HG02798 (cell line): ENCODE data around the gene CALR.
"Not testable (repeated sequence)": the region's sequence is repeated elsewhere in the genome, so short reads cannot be mapped to it uniquely, and the experiment has no call there.

Experiments
- ATAC-seq: cut with Tn5 transposase; IDR thresholded peaks from one replicate; pipeline ENCODE4 v1.9.1; 2021; ENCODE audit warnings: mild to moderate bottlenecking; ENCODE audit not compliant: unreplicated experiment, poor library complexity

The CALR gene

GRCh38 chr19:12974301-12975220 lies 36.2 kb downstream of the CALR start:
- ATAC-seq, result no peak

- ATAC-seq, result no peak
These were observed 36.9 kb downstream of the CALR start for GRCh38 chr19:12975221-12975741.

DNA sequence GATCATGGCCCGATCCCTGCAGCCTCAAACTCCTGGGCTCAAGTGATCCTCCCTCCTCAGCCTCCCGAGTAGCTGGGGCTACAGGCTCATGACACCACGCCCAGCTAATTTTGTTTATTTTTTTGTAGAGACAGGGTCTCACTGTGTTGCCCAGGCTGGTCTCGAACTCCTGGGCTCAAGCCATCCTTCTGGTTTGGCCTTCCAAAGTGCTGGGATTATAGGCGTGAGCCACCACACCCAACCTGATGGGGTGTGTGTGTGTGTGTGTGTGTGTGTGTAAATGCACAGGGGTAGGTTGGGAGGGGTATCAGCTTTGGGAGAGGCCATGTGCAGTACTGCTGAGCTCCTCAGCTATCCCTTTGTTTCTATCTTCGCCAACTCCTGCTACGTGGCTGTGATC lies 37.7 kb downstream of the CALR start:
- ATAC-seq, result not testable (repeated sequence)

DNA sequence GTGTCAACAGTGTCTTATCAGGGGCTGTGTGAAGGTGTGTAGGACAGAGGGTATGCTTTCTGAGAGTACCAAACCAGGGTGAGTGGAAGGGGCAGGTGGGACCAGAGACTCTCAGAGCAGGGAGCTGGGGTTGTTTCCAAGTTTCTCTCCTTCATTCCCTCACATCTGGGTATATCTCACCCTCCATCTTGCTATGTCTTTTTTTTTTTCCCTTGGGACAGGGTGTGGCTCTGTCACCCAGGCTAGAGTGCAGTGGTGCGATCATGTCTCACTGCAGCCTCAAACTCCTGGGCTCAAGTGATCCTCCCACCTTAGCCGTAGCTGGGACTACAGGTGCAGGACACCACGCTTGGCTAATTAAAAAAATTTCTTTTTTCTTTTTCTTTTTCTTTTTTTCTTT lies 41.6 kb downstream of the CALR start:
- no peak for ATAC-seq

- no peak for ATAC-seq
These were observed 44.2 kb downstream of the CALR start for GRCh38 chr19:12982648-12983047.

GRCh38 chr19:12983091-12983490 lies 44.7 kb downstream of the CALR start:
- no peak for ATAC-seq

DNA sequence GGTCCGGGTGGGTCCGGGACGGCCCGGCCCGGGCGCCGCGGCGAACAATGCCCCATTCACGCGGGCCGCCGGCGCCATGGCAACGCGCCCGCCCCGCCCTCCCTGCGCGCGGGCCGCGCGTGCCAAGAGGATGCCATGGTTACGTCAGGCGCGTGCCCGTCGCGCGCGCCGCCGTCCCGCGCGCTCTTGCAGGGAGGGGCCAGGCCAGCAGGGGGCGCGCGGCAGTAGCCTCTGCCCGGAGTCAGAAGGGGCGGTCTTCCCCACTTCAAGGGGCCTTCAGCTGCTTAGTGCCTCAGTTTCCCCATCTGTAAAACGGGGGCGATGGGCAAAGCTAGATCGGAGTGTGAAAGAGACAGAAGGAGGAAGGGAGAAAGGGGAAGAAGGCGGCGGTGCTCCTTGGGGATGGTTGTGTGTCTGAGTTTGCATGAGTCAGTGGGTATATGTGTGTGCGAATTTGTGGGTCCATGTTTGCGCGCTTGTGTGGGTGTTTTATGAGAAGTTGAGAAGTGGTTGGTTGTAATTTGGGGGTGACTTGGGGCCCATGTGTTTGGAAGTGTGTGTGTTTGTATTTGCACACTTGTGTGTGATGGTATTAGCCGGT lies 45.2 kb downstream of the CALR start:
- peak; percentile 67 for ATAC-seq

DNA sequence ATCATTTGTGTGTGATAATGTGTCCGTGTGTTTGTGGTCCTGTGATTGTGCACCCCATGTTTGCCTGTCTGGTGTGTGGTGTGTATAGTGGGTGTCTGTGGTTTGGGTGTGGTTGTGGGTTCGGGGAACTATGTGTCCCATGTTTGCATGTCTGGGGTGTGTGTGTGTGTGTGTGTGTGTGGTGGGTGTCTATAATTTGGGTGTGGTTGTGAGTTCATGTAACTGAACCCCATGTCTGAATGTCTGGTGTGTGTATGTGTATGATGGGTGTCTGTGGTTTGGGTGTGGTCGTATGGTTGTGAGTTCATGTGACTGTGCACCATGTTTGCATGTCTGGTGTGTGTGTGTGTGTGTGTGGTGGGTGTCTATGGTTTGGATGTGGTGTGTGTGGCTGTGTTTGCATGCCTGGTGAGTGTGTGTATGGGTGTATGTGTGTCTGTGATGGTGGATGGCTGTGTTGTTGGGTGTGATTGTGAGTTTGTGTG lies 45.8 kb downstream of the CALR start:
- ATAC-seq, result no peak

DNA sequence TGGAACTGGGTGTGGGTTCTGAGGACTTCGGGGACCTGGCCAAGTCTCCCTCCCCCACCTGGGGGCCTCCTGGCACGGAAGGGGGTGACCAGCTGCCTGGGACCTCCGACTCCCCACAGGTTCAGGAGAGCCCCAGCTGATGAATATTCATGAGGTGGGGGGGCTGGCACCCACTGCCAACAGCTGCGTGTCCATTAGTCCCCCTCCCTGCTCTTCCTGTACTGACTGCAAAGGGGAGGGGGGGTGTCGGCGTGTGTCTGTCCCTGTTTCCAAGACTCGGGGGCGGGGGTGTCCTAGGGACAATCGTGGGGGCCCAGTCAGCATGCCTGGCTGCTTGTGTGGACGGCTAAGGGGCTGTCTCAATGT lies 46.3 kb downstream of the CALR start:
- no peak for ATAC-seq

- no peak for ATAC-seq
These were observed 46.8 kb downstream of the CALR start for GRCh38 chr19:12985049-12985776.

- no peak for ATAC-seq
These were observed 48.3 kb downstream of the CALR start for GRCh38 chr19:12986726-12987125.

- no peak for ATAC-seq
These were observed 48.8 kb downstream of the CALR start for GRCh38 chr19:12987190-12987589.

DNA sequence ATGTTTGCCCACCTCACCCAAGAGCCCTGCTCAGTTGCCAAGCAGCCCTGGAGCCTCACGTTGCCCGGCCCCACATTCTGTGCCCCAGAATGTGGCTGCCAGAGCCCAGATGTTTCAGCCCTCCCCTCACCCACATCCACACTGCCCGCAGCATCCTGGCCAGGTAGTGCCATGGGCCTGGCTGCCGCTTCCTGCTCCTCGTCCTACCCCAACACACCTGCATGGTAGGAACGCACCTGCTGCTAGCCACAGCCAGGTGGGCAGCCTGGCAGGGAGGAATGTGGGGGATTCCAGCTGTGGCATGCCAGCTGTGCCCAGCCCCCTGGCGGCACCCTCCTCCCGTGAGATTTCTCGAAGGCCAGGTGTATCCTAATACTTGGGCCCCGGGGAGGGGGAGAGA lies 49.4 kb downstream of the CALR start:
- no peak for ATAC-seq

DNA sequence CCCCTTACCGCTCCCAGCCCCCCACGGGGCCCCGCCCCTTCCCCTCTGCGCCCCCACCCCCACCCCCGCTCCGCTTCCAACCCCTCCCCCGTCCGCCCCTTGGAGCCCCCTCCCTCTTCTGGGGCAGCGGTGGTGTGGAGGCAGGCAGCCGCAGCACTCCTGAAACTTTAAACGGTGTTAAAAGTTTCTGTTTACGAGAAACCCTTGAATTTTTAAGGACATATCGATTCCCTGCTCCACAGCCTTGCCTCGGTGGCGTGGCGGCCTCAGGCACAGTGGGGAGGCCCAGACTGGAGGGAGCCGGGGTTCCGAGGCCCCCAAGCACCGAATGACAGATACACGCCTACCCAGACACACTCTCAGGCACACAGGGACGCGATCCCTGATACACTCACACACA lies 52.0 kb downstream of the CALR start:
- ATAC-seq, result no peak

DNA sequence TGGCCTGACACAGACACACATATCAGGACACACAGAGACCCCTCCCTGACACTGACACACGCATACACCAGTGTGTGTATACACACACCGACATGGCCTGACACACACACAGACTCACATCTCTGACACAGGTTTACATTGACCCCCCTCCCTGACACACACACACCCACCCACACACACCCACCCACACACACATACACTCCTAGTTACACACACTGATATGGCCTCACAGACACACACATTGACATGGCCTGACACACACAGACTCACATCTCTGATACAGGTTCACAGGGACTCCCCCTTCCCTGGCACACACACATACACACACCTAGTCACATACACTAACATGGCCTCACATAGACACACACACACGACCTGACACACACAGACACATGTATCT lies 52.4 kb downstream of the CALR start:
- no peak for ATAC-seq

- no peak for ATAC-seq
These were observed 52.9 kb downstream of the CALR start for GRCh38 chr19:12991296-12991695.

- ATAC-seq, result no peak
These were observed 54.3 kb downstream of the CALR start for GRCh38 chr19:12992729-12993128.

DNA sequence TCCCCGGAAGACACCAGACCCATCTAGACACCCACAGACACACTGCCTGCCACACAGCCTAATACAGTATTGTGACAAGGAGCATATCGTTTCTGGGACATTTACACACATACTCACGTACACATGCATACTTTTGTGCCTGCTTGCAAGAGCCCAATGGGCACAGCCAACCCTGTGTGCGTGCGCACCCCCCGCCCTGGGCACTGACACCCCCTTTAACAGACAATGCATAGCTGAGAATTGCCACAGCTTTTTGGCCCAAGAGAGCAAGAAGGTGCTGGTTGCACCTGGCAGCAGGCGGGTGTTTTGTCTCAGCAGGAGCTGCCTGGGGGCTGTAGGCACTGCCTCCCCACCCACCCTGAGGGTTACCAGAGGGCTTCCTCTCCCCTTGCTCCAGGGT lies 55.2 kb downstream of the CALR start:
- no peak for ATAC-seq
